Left ventricle myocardium inferior (tissue), 1 donor: ENCODE results near the gene FRMD1. TPM values are rescaled to one million over a fixed set of nuclear protein-coding genes. Genes with fewer than 3 reads are reported as not detected.
A peak's percentile ranks its signal among the peaks of the same experiment; 100 is the strongest.

ENCODE experiments used
- DNase-seq: peaks from one replicate; pipeline ENCODE4 v3.0.0-alpha.2; 2020
- H3K27ac ChIP-seq: fragments of 200-600 bp; replicated peaks from 2 replicates; pipeline ENCODE4 v1.8.0; 2021
- H3K27me3 ChIP-seq: fragments of 200-600 bp; 2 replicates; pipeline ENCODE4 v1.8.0; 2021; ENCODE audit warnings: low read depth
- H3K36me3 ChIP-seq: fragments of 200-600 bp; 2 replicates; pipeline ENCODE4 v1.8.0; 2021
- H3K4me1 ChIP-seq: fragments of 200-600 bp; 2 replicates; pipeline ENCODE4 v1.8.0; 2021
- H3K4me3 ChIP-seq: fragments of 200-600 bp; 2 replicates; pipeline ENCODE4 v1.8.0; 2021; ENCODE audit warnings: mild to moderate bottlenecking, moderate library complexity
- H3K9me3 ChIP-seq: fragments of 200-600 bp; replicated peaks from 2 replicates; pipeline ENCODE4 v1.8.0; 2021
- intact Hi-C: fragments of 100-400 bp; cut with micrococcal nuclease; formaldehyde crosslinking; loops from one replicate; pipeline ENCODE4 v1.11.0; 2022
- total RNA-seq: library from RNA; stranded (reverse); fragmentation: NEBNext Ultra II Directional; extraction: Animal tissue kit (Norgen Biotek cat#: 25700); gene quantifications from one replicate; pipeline ENCODE4 v1.2.1, GENCODE V29; 2021
- TF ChIP-seq, protein P1 (sequence below): fragments of 200-600 bp; IDR thresholded peaks from 2 replicates; pipeline ENCODE4 v1.8.0; 2021; ENCODE audit warnings: antibody characterized with exemption, mild to moderate bottlenecking, borderline replicate concordance
- donor health status: DM: no; HTN: yes; CAD: no; lungs with severe emphysema.

FRMD1 gene
- total RNA-seq, 1 donor from 2014 or later: 0.16 TPM

GRCh38 chr6:168030908-168031307, 48.1 kb downstream of the FRMD1 start:
- H3K4me1 ChIP-seq: peaks cover 52% of the 10 kb centered on the region
- peak overlapping the region; percentile 92 for H3K27ac ChIP-seq
- intact Hi-C loops: no loop called here

DNA sequence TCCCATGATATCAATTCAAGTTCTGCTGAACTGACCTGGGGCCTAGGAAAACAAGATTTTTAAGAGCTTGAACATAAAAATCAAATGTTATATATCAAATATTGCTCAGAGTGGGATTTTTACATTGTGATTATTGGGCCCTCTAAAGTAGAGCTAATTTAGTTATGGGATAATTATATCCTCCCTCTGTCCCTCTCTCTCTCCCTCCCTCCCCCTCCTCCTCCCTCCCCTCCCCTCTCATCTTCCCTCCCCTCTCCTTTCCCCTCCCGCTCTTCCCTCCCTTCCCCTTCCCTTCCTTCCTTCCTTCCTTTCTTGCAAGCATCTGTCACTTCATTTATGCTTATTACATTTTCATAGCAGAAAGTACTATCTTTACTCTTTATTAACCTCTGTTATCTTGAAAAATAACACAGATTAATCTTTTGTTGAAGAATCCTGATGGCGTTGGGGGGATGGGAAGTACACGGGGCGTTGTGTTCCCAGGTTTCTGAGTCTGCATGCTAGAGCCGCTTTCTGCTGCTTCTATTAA, 48.7 kb downstream of the FRMD1 start:
- H3K27ac ChIP-seq: peak overlapping the region; percentile 92
- H3K27me3 ChIP-seq: no peaks in the 10 kb centered on the region
- peak overlapping the region; percentile 19 for H3K4me3 ChIP-seq
- no peak for DNase-seq
- no peaks in the 10 kb centered on the region for H3K36me3 ChIP-seq
- no peaks in the 10 kb centered on the region for H3K9me3 ChIP-seq
- intact Hi-C loops: no loop called here
- TF ChIP-seq, protein P1, sequence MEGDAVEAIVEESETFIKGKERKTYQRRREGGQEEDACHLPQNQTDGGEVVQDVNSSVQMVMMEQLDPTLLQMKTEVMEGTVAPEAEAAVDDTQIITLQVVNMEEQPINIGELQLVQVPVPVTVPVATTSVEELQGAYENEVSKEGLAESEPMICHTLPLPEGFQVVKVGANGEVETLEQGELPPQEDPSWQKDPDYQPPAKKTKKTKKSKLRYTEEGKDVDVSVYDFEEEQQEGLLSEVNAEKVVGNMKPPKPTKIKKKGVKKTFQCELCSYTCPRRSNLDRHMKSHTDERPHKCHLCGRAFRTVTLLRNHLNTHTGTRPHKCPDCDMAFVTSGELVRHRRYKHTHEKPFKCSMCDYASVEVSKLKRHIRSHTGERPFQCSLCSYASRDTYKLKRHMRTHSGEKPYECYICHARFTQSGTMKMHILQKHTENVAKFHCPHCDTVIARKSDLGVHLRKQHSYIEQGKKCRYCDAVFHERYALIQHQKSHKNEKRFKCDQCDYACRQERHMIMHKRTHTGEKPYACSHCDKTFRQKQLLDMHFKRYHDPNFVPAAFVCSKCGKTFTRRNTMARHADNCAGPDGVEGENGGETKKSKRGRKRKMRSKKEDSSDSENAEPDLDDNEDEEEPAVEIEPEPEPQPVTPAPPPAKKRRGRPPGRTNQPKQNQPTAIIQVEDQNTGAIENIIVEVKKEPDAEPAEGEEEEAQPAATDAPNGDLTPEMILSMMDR: no peak
- H3K4me1 ChIP-seq: peaks cover 46% of the 10 kb centered on the region

More at GRCh38 chr6:168030908-168031307, 48.1 kb downstream of the FRMD1 start:
- H3K36me3 ChIP-seq: no peaks in the 10 kb centered on the region
- peaks cover 1% of the 10 kb centered on the region for H3K27me3 ChIP-seq
- TF ChIP-seq, protein P1: no peak
- DNase-seq: no peak
- H3K9me3 ChIP-seq: no peaks in the 10 kb centered on the region
- H3K4me3 ChIP-seq: peak overlapping the region; percentile 19

GRCh38 chr6:168029459-168030217, 49.4 kb downstream of the FRMD1 start:
- Histone ChIP-seq H3K27me3 (no peaks in the 10 kb centered on the region), H3K4me1 (peaks cover 46% of the 10 kb centered on the region), H3K27ac (peak overlapping the region; percentile 92), H3K4me3 (no peak overlapping the region), H3K36me3 (no peaks in the 10 kb centered on the region), H3K9me3 (no peaks in the 10 kb centered on the region)
- TF ChIP-seq, protein P1: no peak
- intact Hi-C loops: no loop called here
- no peak for DNase-seq

GRCh38 chr6:168028181-168028580, 50.8 kb downstream of the FRMD1 start:
- no peaks in the 10 kb centered on the region for H3K36me3 ChIP-seq
- H3K27me3 ChIP-seq: no peaks in the 10 kb centered on the region
- no peaks in the 10 kb centered on the region for H3K9me3 ChIP-seq
- TF ChIP-seq, protein P1: no peak
- intact Hi-C loops: no loop called here
- H3K27ac ChIP-seq: no peak overlapping the region
- peaks cover 37% of the 10 kb centered on the region for H3K4me1 ChIP-seq
- no peak for DNase-seq
- no peak overlapping the region for H3K4me3 ChIP-seq

GRCh38 chr6:168027521-168027920, 51.5 kb downstream of the FRMD1 start:
- peaks cover 30% of the 10 kb centered on the region for H3K4me1 ChIP-seq
- H3K27ac ChIP-seq: no peak overlapping the region
- no peak overlapping the region for H3K4me3 ChIP-seq
- H3K36me3 ChIP-seq: no peaks in the 10 kb centered on the region
- H3K27me3 ChIP-seq: no peaks in the 10 kb centered on the region
- H3K9me3 ChIP-seq: no peaks in the 10 kb centered on the region
- DNase-seq: no peak
- TF ChIP-seq, protein P1: no peak
- intact Hi-C loops: no loop called here
